ENCODE measurements around the gene PPP2R2B.

The PPP2R2B gene

GRCh38 chr5:146695646-146696045 lies 182.9 kb downstream of the PPP2R2B start:
- DNase-seq: no peak

- no peak for DNase-seq
These were observed 187.6 kb downstream of the PPP2R2B start for GRCh38 chr5:146690880-146691355.

- DNase-seq: no peak
These were observed 190.9 kb downstream of the PPP2R2B start for GRCh38 chr5:146687630-146688029.

- DNase-seq: no peak
These were observed 194.7 kb downstream of the PPP2R2B start for GRCh38 chr5:146683861-146684260.

- no peak for DNase-seq
These were observed 195.5 kb downstream of the PPP2R2B start for GRCh38 chr5:146682899-146683532.

- no peak for DNase-seq
These were observed 196.9 kb downstream of the PPP2R2B start for GRCh38 chr5:146681585-146682105.

- no peak for DNase-seq
These were observed 197.5 kb downstream of the PPP2R2B start for GRCh38 chr5:146680846-146681584.

- no peak for DNase-seq
These were observed 202.9 kb downstream of the PPP2R2B start for GRCh38 chr5:146675636-146676035.

- no peak for DNase-seq
These were observed 205.7 kb downstream of the PPP2R2B start for GRCh38 chr5:146672866-146673265.

- DNase-seq: no peak
These were observed 206.8 kb downstream of the PPP2R2B start for GRCh38 chr5:146671561-146672295.

GRCh38 chr5:146669656-146670055 lies 208.9 kb downstream of the PPP2R2B start:
- DNase-seq: no peak

- DNase-seq: no peak
These were observed 210.8 kb downstream of the PPP2R2B start for GRCh38 chr5:146667633-146668272.

- peak in 1 of 2 experiments; percentile 18 for DNase-seq
These were observed 216.3 kb downstream of the PPP2R2B start for GRCh38 chr5:146662229-146662628.

- DNase-seq: no peak
These were observed 218.1 kb downstream of the PPP2R2B start for GRCh38 chr5:146660376-146660960.

GRCh38 chr5:146659961-146660360 lies 218.6 kb downstream of the PPP2R2B start:
- DNase-seq: no peak

- no peak for DNase-seq
These were observed 221.9 kb downstream of the PPP2R2B start for GRCh38 chr5:146656703-146657102.

- no peak for DNase-seq
These were observed 225.0 kb downstream of the PPP2R2B start for GRCh38 chr5:146653560-146653959.

- no peak for DNase-seq
These were observed 226.0 kb downstream of the PPP2R2B start for GRCh38 chr5:146652547-146652946.

- no peak for DNase-seq
These were observed 230.8 kb downstream of the PPP2R2B start for GRCh38 chr5:146647656-146648199.

GRCh38 chr5:146646441-146646840 lies 232.1 kb downstream of the PPP2R2B start:
- no peak for DNase-seq

GRCh38 chr5:146645342-146645741 lies 233.2 kb downstream of the PPP2R2B start:
- no peak for DNase-seq

GRCh38 chr5:146644831-146645230 lies 233.7 kb downstream of the PPP2R2B start:
- no peak for DNase-seq

All from activated T-cell treated with anti-CD3 and anti-CD28 coated beads, Interleukin-2, amount 50 U/mL, for 48 hours (primary cell).